HepG2 (cell line): ENCODE results near the gene GOLGA6L9. TPM values are rescaled to one million over a fixed set of nuclear protein-coding genes. Genes with fewer than 3 reads are reported as not detected.
A peak's percentile ranks its signal among the peaks of the same experiment; 100 is the strongest.
"Not testable (repeated sequence)": the region's sequence is repeated elsewhere in the genome, so short reads cannot be mapped to it uniquely, and the experiment has no call there.

ENCODE experiments used
- ATAC-seq: fragments of 200-7000 bp; cut with Tn5 transposase; 3 replicates; pipeline ENCODE4 v1.9.1; 2020; ENCODE audit warnings: mild to moderate bottlenecking, moderate library complexity
- BruUV-seq: library from RNA; stranded (reverse); fragments of 400-500 nt; replicated peaks from 2 replicates; lab custom pipeline; 2021; lab: Mats Ljungman, UMichigan
- CTCF ChIA-PET: fragments of 300-600 bp; formaldehyde crosslinking; extraction: SDS; loops from one replicate; lab custom pipeline; 2021; ENCODE audit warnings: low total read pairs, inconsistent platforms, low intra/inter-chr PET ratio; lab: Yijun Ruan, JAX
- POLR2A ChIA-PET: fragments of 350-600 bp; sonication (Branson Sonifier 250); formaldehyde crosslinking; loops from one replicate; lab custom pipeline; 2020; ENCODE audit warnings: antibody characterized with exemption, inconsistent platforms; lab: Yijun Ruan, JAX
- DNase-seq: peaks from one replicate; pipeline ENCODE4 v3.0.0-alpha.2; 2015; ENCODE audit warnings: low spot score
- FAIRE-seq: peaks from 3 replicates; lab custom pipeline; 2011; peaks lifted over from hg19 to GRCh38; lab: Jason Lieb, UNC
- H2AFZ ChIP-seq: one replicate; pipeline ENCODE4 v1.6.1; 2011; ENCODE audit warnings: low read length, inconsistent platforms
- H3K27ac ChIP-seq: fragments of 300-600 bp; 3 replicates; pipeline ENCODE4 v1.8.0; 2011; ENCODE audit warnings: mixed run types, mild to moderate bottlenecking, mixed read lengths, low read length, inconsistent platforms; ENCODE audit not compliant: insufficient read depth; ENCODE audit errors: extremely low read length
- H3K27me3 ChIP-seq, 2 experiments: fragments of 200-600 bp in 1 of 2; 2 replicates in 1 of 2; 3 replicates in 1 of 2; pipeline versions ENCODE4 v1.6.0 to v1.8.0; 2011; ENCODE audit warnings: low read length in 2 of 2, mild to moderate bottlenecking in 2 of 2, moderate library complexity in 2 of 2, inconsistent platforms in 1 of 2; ENCODE audit not compliant: insufficient read depth in 2 of 2, control insufficient read depth in 1 of 2
- H3K36me3 ChIP-seq, 2 experiments: fragments of 200-600 bp in 1 of 2; replicated peaks in 1 of 2; 2 replicates in 1 of 2; 3 replicates in 1 of 2; pipeline versions ENCODE4 v1.5.1 to v1.8.0; 2011; ENCODE audit warnings: low read length in 2 of 2, inconsistent platforms in 1 of 2; ENCODE audit not compliant: insufficient read depth in 2 of 2, control insufficient read depth in 1 of 2
- H3K4me1 ChIP-seq: 2 replicates; pipeline ENCODE4 v1.5.1; 2012; ENCODE audit warnings: low read length, inconsistent platforms; ENCODE audit not compliant: insufficient read depth
- H3K4me2 ChIP-seq: 2 replicates; pipeline ENCODE4 v1.6.0; 2011; ENCODE audit warnings: low read depth, low read length, inconsistent platforms
- H3K4me3 ChIP-seq, 3 experiments: fragments of 200-600 bp in 1 of 3; sonication (generic), shearing (Covaris generic) in 1 of 3; replicated peaks in 1 of 3; 2 replicates each; pipeline ENCODE4 v1.5.1; 2011 to 2016; ENCODE audit warnings: low read length in 3 of 3, inconsistent platforms in 2 of 3, low read depth in 2 of 3, mild to moderate bottlenecking in 2 of 3, control low read depth in 1 of 3, mixed read lengths in 1 of 3; ENCODE audit not compliant: insufficient read depth in 1 of 3
- H3K79me2 ChIP-seq: one replicate; pipeline ENCODE4 v1.6.1; 2011; ENCODE audit warnings: low read length, inconsistent platforms; ENCODE audit not compliant: insufficient read depth
- H3K9ac ChIP-seq: 2 replicates; pipeline ENCODE4 v1.6.0; 2011; ENCODE audit warnings: mild to moderate bottlenecking, low read depth, low read length, inconsistent platforms; ENCODE audit not compliant: insufficient read depth
- H3K9me3 ChIP-seq: 2 replicates; pipeline ENCODE4 v1.5.1; 2012; ENCODE audit warnings: mild to moderate bottlenecking, low read length
- H4K20me1 ChIP-seq: 2 replicates; pipeline ENCODE4 v1.6.0; 2011; ENCODE audit warnings: inconsistent platforms, mild to moderate bottlenecking, low read length, moderate library complexity; ENCODE audit not compliant: insufficient read depth
- CEBPG ChIP-seq: IDR thresholded peaks from 2 replicates; pipeline ENCODE4 v1.6.1; 2016
- FOXK1 ChIP-seq: sonication (generic); formaldehyde crosslinking; IDR thresholded peaks from 2 replicates; pipeline ENCODE4 v1.4.0; 2020; ENCODE audit warnings: low read depth, missing genetic modification reagents, borderline replicate concordance
- PAXIP1 ChIP-seq: sonication (generic); formaldehyde crosslinking; conservative IDR thresholded peaks from 2 replicates; pipeline ENCODE4 v1.4.0; 2020; ENCODE audit warnings: mild to moderate bottlenecking, missing genetic modification reagents, moderate library complexity
- RARA ChIP-seq: IDR thresholded peaks from 2 replicates; pipeline ENCODE4 v1.6.1; 2016; ENCODE audit warnings: missing genetic modification reagents, missing compliant biosample characterization
- SOX6 ChIP-seq, 2 experiments: fragments of 450-650 bp in 1 of 2; sonication (generic) in 1 of 2; formaldehyde crosslinking in 1 of 2; IDR thresholded peaks; 2 replicates each; pipeline versions ENCODE4 v1.4.0 to v1.6.1; 2017 to 2020; ENCODE audit warnings: antibody characterized with exemption in 1 of 2, mild to moderate bottlenecking in 1 of 2, missing genetic modification reagents in 1 of 2
- WGBS: methylation state at CpG from one replicate; pipeline ENCODE4 v1.1.6; 2017; ENCODE audit warnings: low lambda C conversion rate; 5-methylcytosine and 5-hydroxymethylcytosine counted together
- in situ Hi-C: cut with HindIII; loops from 2 replicates; pipeline ENCODE4 v1.10.0; 2017; ENCODE audit warnings: low pct_unique_long_range_greater_than_20kb; ENCODE audit not compliant: extremely low pct_ligation_motif_present
- intact Hi-C: fragments of 100-400 bp; cut with micrococcal nuclease; formaldehyde crosslinking; loops from one replicate; pipeline ENCODE4 v1.10.0; 2022; ENCODE audit not compliant: unreplicated experiment
- polyA plus RNA-seq, 8 experiments: library from polyadenylated mRNA; depleted of rRNA in 3 of 8; stranded (reverse) in 7 of 8; unstranded in 1 of 8; fragments of >200 nt; fragmentation: Illumina TruSeq in 4 of 8; extraction: Trizol in 4 of 8; gene quantifications; 2 replicates each; pipeline versions ENCODE4 v1.2.1 to v1.2.3, GENCODE V29; 2011 to 2016; ENCODE audit warnings: low read depth in 4 of 8, missing spikeins in 1 of 8, mixed read lengths in 1 of 8; ENCODE audit not compliant: insufficient read depth in 1 of 8
- total RNA-seq, 5 experiments: library from RNA; depleted of rRNA; stranded (reverse); fragments of >200 nt; fragmentation: Illumina TruSeq; extraction: Trizol; gene quantifications; 2 replicates each; pipeline ENCODE4 v1.2.3, GENCODE V29; 2016; ENCODE audit warnings: low read depth in 1 of 5
- TF ChIP-seq, protein P1 (sequence below), 2 experiments: sonication (generic) in 1 of 2; formaldehyde crosslinking in 1 of 2; IDR thresholded peaks; 2 replicates each; pipeline versions ENCODE4 v1.4.0 to v1.6.1; 2016 to 2020; ENCODE audit warnings: borderline replicate concordance in 1 of 2, low read depth in 1 of 2, mild to moderate bottlenecking in 1 of 2, missing genetic modification reagents in 1 of 2

Gene GOLGA6L9
- total and polyA plus RNA-seq, 2 of the 13 experiments (the other 11 are each of a cell fraction or from before 2014, with no cell fraction given) = 2.2 to 4.0 TPM

DNA sequence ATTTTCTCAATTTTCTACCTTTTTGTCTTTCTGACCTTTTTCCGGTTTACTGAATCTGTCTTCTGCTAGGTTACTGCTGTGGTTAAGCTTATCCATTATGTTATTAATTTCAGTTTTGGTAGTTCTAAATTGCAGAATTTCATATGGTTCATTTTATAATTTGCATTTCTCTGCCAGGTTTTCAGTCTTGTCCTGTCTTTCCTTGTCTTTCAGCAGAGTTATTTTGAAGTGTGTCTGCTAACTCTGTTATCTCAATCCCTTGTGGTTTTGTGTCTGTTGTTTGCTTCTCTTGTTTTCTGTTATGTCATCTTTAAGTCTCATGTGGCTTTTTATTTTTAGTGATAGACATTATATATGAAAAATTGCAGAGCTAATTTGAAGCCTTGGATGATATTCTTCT, 18.0 kb upstream of the GOLGA6L9 start:
- DNase-seq, in situ Hi-C loops, H3K36me3 ChIP-seq, BruUV-seq, intact Hi-C loops, H3K9ac ChIP-seq, H4K20me1 ChIP-seq, CTCF ChIA-PET, H2AFZ ChIP-seq, FAIRE-seq, POLR2A ChIA-PET, H3K4me2 ChIP-seq, ATAC-seq, H3K27ac ChIP-seq, H3K9me3 ChIP-seq, H3K79me2 ChIP-seq, H3K4me3 ChIP-seq, H3K27me3 ChIP-seq: not testable (repeated sequence)
- 98% methylated on average over 1 of the region's 1 CpG for WGBS
- peaks cover 28% of the 10 kb centered on the region for H3K4me1 ChIP-seq

- H3K9me3 ChIP-seq; in situ Hi-C loops; H4K20me1 ChIP-seq; H3K36me3 ChIP-seq; CTCF ChIA-PET; FAIRE-seq; H3K79me2 ChIP-seq; intact Hi-C loops; BruUV-seq; H3K27me3 ChIP-seq; POLR2A ChIA-PET; TF ChIP-seq SOX6 (IDR thresholded peaks at IDR 0.05): not testable (repeated sequence)
- ATAC-seq (peak; percentile 96), DNase-seq (peak; percentile 75)
- Histone ChIP-seq H2AFZ (peak overlapping the region; percentile 54), H3K4me2 (peak overlapping the region; percentile 65), H3K4me3 (peak overlapping the region in 2 of 3 experiments; percentile 23 to 37; a peak in 2 of 6 replicates), H3K9ac (peak overlapping the region; percentile 23; the same call in 1 of the 2 replicates), H3K4me1 (peaks cover 29% of the 10 kb centered on the region), H3K27ac (peak overlapping the region; percentile 71)
- WGBS = 5% methylated on average over 6 of the region's 6 CpGs
- TF ChIP-seq RARA (CRISPR knock-in tag) = peak; percentile 42; the same call in 1 of the 2 replicates
- TF ChIP-seq, protein P1, sequence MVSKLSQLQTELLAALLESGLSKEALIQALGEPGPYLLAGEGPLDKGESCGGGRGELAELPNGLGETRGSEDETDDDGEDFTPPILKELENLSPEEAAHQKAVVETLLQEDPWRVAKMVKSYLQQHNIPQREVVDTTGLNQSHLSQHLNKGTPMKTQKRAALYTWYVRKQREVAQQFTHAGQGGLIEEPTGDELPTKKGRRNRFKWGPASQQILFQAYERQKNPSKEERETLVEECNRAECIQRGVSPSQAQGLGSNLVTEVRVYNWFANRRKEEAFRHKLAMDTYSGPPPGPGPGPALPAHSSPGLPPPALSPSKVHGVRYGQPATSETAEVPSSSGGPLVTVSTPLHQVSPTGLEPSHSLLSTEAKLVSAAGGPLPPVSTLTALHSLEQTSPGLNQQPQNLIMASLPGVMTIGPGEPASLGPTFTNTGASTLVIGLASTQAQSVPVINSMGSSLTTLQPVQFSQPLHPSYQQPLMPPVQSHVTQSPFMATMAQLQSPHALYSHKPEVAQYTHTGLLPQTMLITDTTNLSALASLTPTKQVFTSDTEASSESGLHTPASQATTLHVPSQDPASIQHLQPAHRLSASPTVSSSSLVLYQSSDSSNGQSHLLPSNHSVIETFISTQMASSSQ (IDR thresholded peaks at IDR 0.05; ENCODE audit: low read depth) = peak; percentile 81
- TF ChIP-seq, protein P1 (CRISPR knock-in tag; IDR thresholded peaks at IDR 0.05; ENCODE audit: borderline replicate concordance) = peak; percentile 78; the same call in 1 of the 2 replicates
- TF ChIP-seq SOX6 (CRISPR knock-in tag; IDR thresholded peaks at IDR 0.05) = peak; percentile 33; the same call in 1 of the 2 replicates
- peak; percentile 52 for TF ChIP-seq CEBPG (CRISPR knock-in tag)
- TF ChIP-seq PAXIP1 (CRISPR knock-in tag) = peak; percentile 66
- TF ChIP-seq FOXK1 (CRISPR knock-in tag) = 0 out of 2 replicates have a peak, but pooled peaks have one; percentile 49
Measured at GRCh38 chr15:82414525-82415191, 15.0 kb upstream of the GOLGA6L9 start.
